Esophagus (tissue), 2 donors: ENCODE measurements around the gene OGDH. TPM values are rescaled to one million over a fixed set of nuclear protein-coding genes. Genes with fewer than 3 reads are reported as not detected.
A peak's percentile ranks its signal among the peaks of the same experiment; 100 is the strongest.

Experiments used
- H3K27ac ChIP-seq, 2 donors: one replicate each; pipeline ENCODE4 v1.5.1; 2013; ENCODE audit warnings: low read depth in 2 of 2, mild to moderate bottlenecking in 2 of 2, inconsistent platforms in 1 of 2, low read length in 1 of 2, moderate library complexity in 1 of 2
- H3K27me3 ChIP-seq, 2 donors: one replicate each; pipeline ENCODE4 v1.6.1; 2013; ENCODE audit warnings: low read length in 2 of 2, control low read depth in 1 of 2, mild to moderate bottlenecking in 1 of 2; ENCODE audit not compliant: insufficient read depth in 2 of 2, control insufficient read depth in 1 of 2
- H3K36me3 ChIP-seq, 2 donors: one replicate each; pipeline ENCODE4 v1.6.1; 2013; ENCODE audit warnings: low read length in 1 of 2; ENCODE audit not compliant: control insufficient read depth in 2 of 2, insufficient read depth in 2 of 2
- H3K4me1 ChIP-seq, 2 donors: one replicate each; pipeline ENCODE4 v1.6.1; 2013; ENCODE audit warnings: low read length in 1 of 2; ENCODE audit not compliant: control insufficient read depth in 2 of 2, insufficient read depth in 2 of 2
- H3K4me3 ChIP-seq, 2 donors: one replicate each; pipeline ENCODE4 v1.5.1; 2013; ENCODE audit warnings: low read length in 2 of 2, mild to moderate bottlenecking in 2 of 2, low read depth in 1 of 2, moderate library complexity in 1 of 2
- H3K9me3 ChIP-seq, 2 donors: one replicate each; pipeline ENCODE4 v1.6.1; 2013; ENCODE audit warnings: mild to moderate bottlenecking in 2 of 2, low read depth in 1 of 2, low read length in 1 of 2, moderate library complexity in 1 of 2; ENCODE audit not compliant: control insufficient read depth in 2 of 2, insufficient read depth in 1 of 2
- WGBS, 2 donors: extraction: QIAGEN DNeasy Blood & Tissue Kit; methylation state at CpG; one replicate each; pipeline ENCODE4 v1.1.7; 2013; 5-methylcytosine and 5-hydroxymethylcytosine counted together
- polyA plus RNA-seq, 2 donors: library from polyadenylated mRNA; stranded (reverse); fragments of 200-250 nt; gene quantifications; one replicate each; pipeline ENCODE4 v1.2.3, GENCODE V29; 2013
- donor health status: healthy with polysubstance abuse.
- donor health status: Bipolar disorder and iron deficiency.

The OGDH gene
- polyA plus RNA-seq, 2 donors, result 25.8 to 43.0 TPM

DNA sequence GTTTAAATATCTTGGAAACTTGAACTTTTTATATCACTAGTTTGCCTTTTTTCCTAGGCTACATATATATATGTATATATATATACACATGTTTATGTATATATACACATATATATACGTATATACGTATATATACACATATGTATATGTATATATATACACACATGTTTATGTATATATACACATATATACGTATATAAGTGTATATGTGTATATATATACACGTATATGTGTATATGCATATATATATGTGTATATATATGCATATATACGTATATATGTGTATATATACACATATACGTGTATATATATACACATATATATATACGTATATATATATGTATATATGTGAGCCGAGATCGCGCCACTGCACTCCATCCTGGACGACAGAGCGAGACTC lies 10.1 kb downstream of the OGDH start:
- no peak overlapping the region for H3K27ac ChIP-seq
- no peaks in the 10 kb centered on the region for H3K27me3 ChIP-seq
- WGBS, 2 donors, result 90% methylated on average over 12 of the region's 12 CpGs
- no peak overlapping the region for H3K4me3 ChIP-seq
- peaks cover 0 to 2% of the 10 kb centered on the region in 2 donors for H3K4me1 ChIP-seq
- H3K36me3 ChIP-seq, result no peaks in the 10 kb centered on the region
- H3K9me3 ChIP-seq, result no peaks in the 10 kb centered on the region

DNA sequence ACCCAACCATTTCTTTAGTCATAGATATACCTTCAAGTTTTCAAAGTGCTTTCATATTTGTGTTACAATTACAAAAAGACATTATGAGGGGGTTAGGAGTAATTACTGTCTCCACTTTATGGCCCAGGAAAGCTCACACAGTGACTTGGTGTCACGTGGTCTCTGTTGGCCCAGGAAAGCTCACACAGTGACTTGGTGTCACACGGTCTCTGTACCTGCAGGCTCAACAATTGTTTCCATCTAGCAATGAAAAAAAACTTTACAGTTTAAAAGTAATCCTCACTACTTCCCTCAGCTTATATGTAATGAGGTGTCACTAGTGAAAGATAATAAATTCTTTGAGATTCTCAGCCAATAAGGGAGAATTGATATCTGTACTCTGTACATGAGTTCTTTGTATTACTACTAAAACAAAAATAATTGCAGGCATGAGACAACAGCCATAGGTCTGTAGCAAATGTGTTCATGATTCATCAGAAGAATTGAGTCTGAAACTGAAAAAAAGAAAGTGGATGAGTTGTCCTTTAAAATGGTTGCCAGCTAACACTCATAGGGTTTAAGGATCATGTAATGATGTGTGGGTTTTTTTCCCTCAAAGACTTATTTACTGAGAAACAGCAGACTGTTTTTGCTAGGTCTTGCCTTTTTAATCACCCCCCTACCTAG lies 10.9 kb downstream of the OGDH start:
- peaks cover 0 to 2% of the 10 kb centered on the region in 2 donors for H3K4me1 ChIP-seq
- no peak overlapping the region for H3K4me3 ChIP-seq

DNA sequence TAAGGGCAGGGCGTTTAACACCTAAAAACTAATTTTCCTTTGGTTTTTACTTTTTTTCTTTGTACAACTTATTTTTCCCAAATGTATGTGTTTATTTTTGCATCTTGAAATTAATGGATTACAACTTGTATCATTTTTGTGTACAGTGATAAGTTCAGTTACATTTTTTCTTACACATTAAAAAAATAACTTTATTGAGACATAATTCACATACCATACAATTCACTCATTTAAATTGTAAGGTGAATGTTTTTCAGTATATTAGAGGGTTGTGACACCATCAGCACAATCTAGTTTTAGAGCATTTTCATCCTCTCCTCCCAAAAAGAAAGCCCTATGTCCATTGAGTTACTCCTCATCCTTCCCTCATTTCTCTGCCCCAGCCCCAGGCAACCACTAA lies 11.6 kb downstream of the OGDH start:
- no peaks in the 10 kb centered on the region for H3K36me3 ChIP-seq
- 88% methylated on average over 1 of the region's 1 CpG for WGBS, 2 donors
- H3K27ac ChIP-seq, result peak overlapping the region in 1 of 2 donors; percentile 81
- peaks cover 0 to 7% of the 10 kb centered on the region in 2 donors for H3K4me1 ChIP-seq
- no peaks in the 10 kb centered on the region for H3K27me3 ChIP-seq
- no peaks in the 10 kb centered on the region for H3K9me3 ChIP-seq
- H3K4me3 ChIP-seq, result no peak overlapping the region

More for the DNA sequence above, 10.9 kb downstream of the OGDH start:
- peak overlapping the region; percentile 17 to 75 for H3K27ac ChIP-seq
- no peaks in the 10 kb centered on the region for H3K36me3 ChIP-seq
- 57 to 69% methylated on average over 2 of the region's 2 CpGs for WGBS, 2 donors
- H3K9me3 ChIP-seq, result no peaks in the 10 kb centered on the region
- no peaks in the 10 kb centered on the region for H3K27me3 ChIP-seq

DNA sequence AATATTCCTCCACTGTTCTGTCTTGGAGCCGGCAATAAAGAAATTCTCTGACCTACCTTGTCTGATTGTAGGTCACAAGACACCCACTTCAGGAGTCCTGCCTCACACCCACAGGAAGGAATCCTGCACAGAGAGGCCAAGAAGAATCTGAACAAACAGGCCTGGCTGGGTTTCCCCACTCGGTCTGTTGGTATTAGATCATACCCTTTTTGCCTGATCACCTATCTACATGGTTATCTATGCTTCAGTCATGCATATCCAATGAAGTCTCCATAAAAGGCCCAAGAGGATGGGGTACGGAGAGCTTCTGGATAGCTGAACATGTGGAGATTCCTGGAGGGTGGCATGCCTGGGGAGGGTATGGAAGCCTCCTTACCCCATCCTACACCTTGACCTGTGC lies 12.3 kb downstream of the OGDH start:
- WGBS, 2 donors, result 47 to 54% methylated on average over 3 of the region's 3 CpGs
- H3K9me3 ChIP-seq, result no peaks in the 10 kb centered on the region
- H3K4me1 ChIP-seq, result peaks cover 0 to 8% of the 10 kb centered on the region in 2 donors
- H3K27me3 ChIP-seq, result no peaks in the 10 kb centered on the region
- peaks cover 0 to under 1% of the 10 kb centered on the region in 2 donors for H3K36me3 ChIP-seq
- no peak overlapping the region for H3K4me3 ChIP-seq
- peak overlapping the region; percentile 62 to 81 for H3K27ac ChIP-seq

DNA sequence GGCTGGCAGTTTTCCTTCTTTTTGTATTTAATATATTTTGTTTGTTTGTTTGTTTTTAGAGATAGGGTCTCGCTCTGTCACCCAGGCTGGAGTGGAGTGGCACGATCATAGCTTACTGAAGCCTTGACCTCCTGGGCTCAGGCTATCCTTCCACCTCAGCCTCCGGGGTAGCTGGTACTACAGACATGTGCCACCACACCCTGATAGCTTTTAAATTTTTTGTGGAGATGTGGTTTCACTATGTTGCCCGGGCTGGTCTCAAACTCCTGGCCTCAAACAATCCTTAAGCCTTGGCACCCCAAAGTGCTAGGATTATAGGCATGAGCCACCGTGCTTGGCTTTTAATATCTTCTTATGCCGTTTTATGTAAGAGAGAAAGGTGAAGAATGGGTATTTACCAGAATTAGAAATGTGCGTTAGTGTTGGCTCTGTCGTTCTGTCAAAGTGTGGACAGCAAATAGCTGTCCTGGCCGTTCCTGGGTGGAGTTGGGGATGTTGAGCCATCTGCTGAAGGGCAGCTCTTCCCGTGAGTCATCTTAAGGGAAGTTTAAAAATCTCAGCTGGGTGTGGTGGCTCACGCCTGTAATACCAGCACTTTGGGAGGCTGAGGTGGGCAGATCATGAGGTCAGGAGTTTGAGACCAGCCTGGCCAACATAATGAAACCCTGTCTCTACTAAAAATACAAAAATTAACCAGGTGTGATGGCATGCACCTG lies 14.8 kb downstream of the OGDH start:
- Histone ChIP-seq H3K4me1 (peaks cover 0 to 13% of the 10 kb centered on the region in 2 donors), H3K4me3 (no peak overlapping the region), H3K27me3 (no peaks in the 10 kb centered on the region)

DNA sequence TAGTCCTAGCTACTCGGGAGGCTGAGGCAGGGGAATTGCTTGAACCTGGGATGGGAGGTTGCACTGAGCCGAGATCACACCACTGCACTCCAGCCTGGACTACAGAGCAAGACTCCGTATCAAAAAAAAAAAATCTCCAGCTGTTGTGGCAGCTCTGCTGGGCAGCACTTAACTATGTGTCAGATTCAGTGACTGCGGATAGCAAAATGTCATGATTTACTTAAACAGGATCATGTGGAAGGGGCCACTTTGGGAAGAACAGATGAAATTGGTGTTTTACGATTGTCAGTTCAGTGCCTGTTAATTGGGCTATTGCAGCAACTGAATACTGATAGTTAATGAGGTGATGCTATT lies 15.3 kb downstream of the OGDH start:
- H3K9me3 ChIP-seq, result no peaks in the 10 kb centered on the region
- H3K27me3 ChIP-seq, result no peaks in the 10 kb centered on the region
- peaks cover 0 to 16% of the 10 kb centered on the region in 2 donors for H3K36me3 ChIP-seq
- 87 to 91% methylated on average over 5 of the region's 5 CpGs for WGBS, 2 donors
- peak overlapping the region in 1 of 2 donors; percentile 3 for H3K27ac ChIP-seq
- H3K4me1 ChIP-seq, result peaks cover 0 to 13% of the 10 kb centered on the region in 2 donors
- H3K4me3 ChIP-seq, result no peak overlapping the region

More for the DNA sequence above, 14.8 kb downstream of the OGDH start:
- no peaks in the 10 kb centered on the region for H3K9me3 ChIP-seq
- H3K27ac ChIP-seq, result peak overlapping the region; percentile 17 to 38
- peaks cover 0 to 14% of the 10 kb centered on the region in 2 donors for H3K36me3 ChIP-seq
- 75 to 77% methylated on average over 11 of the region's 11 CpGs for WGBS, 2 donors

DNA sequence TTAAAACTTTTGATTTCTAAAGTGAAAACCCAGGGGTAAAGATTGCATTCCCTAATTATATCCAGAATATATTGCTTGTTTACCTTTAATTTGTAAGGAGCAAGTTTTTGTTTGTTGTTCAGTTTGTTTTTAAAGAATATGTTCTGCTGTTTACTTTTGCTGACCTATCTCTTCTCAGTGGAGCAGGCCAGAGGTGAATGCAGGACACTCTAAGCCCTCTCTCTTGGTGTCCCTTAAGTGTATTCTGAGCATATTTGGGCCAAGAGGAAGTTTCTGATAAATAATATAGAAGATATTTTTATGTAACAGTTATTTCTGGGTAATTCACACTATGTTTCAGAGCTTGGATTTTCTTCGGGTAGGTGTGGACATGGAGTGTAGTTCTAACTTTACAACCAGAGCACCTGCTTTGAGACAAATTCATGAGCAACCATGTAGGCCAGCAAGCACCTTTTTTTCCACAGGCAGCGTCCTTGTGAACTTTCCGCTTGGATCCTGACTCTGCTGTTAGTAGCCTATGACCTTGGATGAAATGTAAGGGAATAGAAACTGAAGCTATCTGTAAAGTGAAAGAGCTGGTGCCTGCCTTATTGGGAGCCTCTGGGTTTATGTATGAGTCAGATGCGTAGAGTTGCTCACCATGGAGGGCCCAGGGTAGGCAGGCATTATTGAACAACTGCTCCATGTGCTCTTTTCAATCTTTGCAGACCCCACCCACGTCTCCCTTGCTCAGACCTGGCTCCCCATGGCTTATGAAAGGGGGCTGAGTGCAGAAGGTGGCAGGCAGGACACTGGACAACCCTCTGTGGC lies 16.1 kb downstream of the OGDH start:
- peaks cover 0 to 13% of the 10 kb centered on the region in 2 donors for H3K4me1 ChIP-seq
- no peaks in the 10 kb centered on the region for H3K9me3 ChIP-seq
- peaks cover 0 to 17% of the 10 kb centered on the region in 2 donors for H3K36me3 ChIP-seq
- no peak overlapping the region for H3K4me3 ChIP-seq
- peak overlapping the region; percentile 16 to 54 for H3K27ac ChIP-seq
- no peaks in the 10 kb centered on the region for H3K27me3 ChIP-seq
- 52 to 75% methylated on average over 5 of the region's 5 CpGs for WGBS, 2 donors

DNA sequence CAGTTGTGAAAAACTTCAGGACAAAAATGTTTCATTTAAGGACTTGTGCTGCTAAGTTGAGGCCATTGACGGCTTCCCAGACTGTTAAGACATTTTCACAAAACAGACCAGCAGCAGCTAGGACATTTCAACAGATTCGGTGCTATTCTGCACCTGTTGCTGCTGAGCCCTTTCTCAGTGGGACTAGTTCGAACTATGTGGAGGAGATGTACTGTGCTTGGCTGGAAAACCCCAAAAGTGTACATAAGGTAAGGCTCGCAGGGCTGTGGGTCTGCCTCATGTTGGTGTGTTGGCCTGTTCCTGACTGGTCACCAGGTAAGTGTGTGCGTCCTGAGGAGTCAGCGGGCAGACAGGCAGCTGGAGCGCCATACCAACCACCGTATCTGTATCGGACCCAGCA lies 17.9 kb downstream of the OGDH start:
- Histone ChIP-seq H3K4me1 (peaks cover 0 to 13% of the 10 kb centered on the region in 2 donors), H3K4me3 (no peak overlapping the region), H3K9me3 (no peaks in the 10 kb centered on the region), H3K27ac (no peak overlapping the region), H3K36me3 (peaks cover 0 to 19% of the 10 kb centered on the region in 2 donors), H3K27me3 (no peaks in the 10 kb centered on the region)
- WGBS, 2 donors, result 92 to 93% methylated on average over 9 of the region's 9 CpGs
